NT2/D1 (cell line): ENCODE measurements around the gene CYP2S1.
"Not testable (repeated sequence)": the region's sequence is repeated elsewhere in the genome, so short reads cannot be mapped to it uniquely, and the experiment has no call there.

Experiments
- DNase-seq: peaks from one replicate; pipeline ENCODE4 v3.0.0-alpha.2; 2011; ENCODE audit warnings: low read depth, low spot score
- H3K27me3 ChIP-seq: 2 replicates; pipeline ENCODE4 v1.6.0; 2011; ENCODE audit warnings: mild to moderate bottlenecking; ENCODE audit not compliant: insufficient read length, insufficient read depth
- H3K36me3 ChIP-seq: 2 replicates; pipeline ENCODE4 v1.6.1; 2011; ENCODE audit warnings: mild to moderate bottlenecking, low read length, mixed read lengths; ENCODE audit not compliant: insufficient read depth, insufficient read length
- H3K4me1 ChIP-seq: 2 replicates; pipeline ENCODE4 v1.5.1; 2011; ENCODE audit not compliant: insufficient read depth, insufficient read length
- H3K4me3 ChIP-seq: 2 replicates; pipeline ENCODE4 v1.5.1; 2011; ENCODE audit warnings: low read depth; ENCODE audit not compliant: insufficient read length
- H3K9ac ChIP-seq: 2 replicates; pipeline ENCODE4 v1.6.0; 2011; ENCODE audit warnings: low read depth; ENCODE audit not compliant: insufficient read length
- H3K9me3 ChIP-seq: 2 replicates; pipeline ENCODE4 v1.5.1; 2011; ENCODE audit warnings: mild to moderate bottlenecking, low read length; ENCODE audit not compliant: insufficient read depth
- SUZ12 ChIP-seq: IDR thresholded peaks from 2 replicates; pipeline ENCODE4 v1.6.1; 2011; ENCODE audit not compliant: insufficient read length, insufficient read depth; ENCODE audit errors: extremely low read depth
- YY1 ChIP-seq: IDR thresholded peaks from 2 replicates; pipeline ENCODE4 v1.6.1; 2011; ENCODE audit not compliant: insufficient read length, insufficient read depth
- ZNF274 ChIP-seq: IDR thresholded peaks from 2 replicates; pipeline ENCODE4 v1.6.1; 2011; ENCODE audit warnings: mild to moderate bottlenecking, low read depth, low read length

CYP2S1 gene

DNA sequence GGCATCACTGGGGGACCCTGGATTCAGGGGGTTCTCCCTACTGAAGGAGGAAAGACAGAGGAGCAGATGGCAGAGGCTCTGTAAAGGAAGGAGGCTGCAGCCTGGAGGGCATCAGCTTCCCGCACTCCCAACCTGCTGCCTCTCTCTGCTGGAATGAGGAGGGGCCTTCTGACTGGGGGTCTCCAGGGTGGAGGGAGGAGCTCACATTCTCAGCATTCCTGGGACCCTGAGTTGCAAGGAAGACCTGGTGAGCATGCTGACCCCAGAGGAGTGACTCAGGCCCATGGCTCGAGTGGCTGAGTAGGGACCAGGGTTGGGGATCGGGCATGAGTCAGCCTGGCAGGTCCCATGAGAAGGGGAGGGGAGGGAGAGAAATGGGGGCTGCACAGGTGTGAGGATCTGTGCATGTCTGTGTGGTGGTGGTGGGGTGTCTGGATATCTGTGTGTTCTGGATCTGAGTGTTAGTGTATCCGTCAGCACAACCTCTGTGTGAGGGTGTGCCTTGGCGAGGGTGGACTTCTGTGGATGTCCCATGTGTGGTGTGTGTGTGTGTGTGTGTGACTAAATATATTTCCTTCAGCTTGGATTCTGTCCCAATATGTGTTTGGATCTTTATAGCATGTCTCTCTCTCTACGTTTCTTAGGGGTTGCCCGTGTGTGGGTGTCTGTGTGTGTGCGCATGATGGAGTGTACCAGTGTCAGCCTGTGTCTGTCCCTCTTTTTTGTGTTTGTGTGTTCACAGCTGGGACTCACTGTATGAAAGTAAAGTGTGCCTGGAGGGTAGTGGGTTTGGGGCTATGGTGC is 30.6 kb downstream of the CYP2S1 start:
- H3K27me3 ChIP-seq: no peaks in the 10 kb centered on the region
- TF ChIP-seq ZNF274: no peak
- DNase-seq: peak; percentile 67
- H3K36me3 ChIP-seq: peaks cover 59% of the 10 kb centered on the region
- H3K4me3 ChIP-seq: no peak overlapping the region
- H3K9me3 ChIP-seq: no peaks in the 10 kb centered on the region
- H3K9ac ChIP-seq: peak overlapping the region; percentile 24
- H3K4me1 ChIP-seq: peaks cover 16% of the 10 kb centered on the region

DNA sequence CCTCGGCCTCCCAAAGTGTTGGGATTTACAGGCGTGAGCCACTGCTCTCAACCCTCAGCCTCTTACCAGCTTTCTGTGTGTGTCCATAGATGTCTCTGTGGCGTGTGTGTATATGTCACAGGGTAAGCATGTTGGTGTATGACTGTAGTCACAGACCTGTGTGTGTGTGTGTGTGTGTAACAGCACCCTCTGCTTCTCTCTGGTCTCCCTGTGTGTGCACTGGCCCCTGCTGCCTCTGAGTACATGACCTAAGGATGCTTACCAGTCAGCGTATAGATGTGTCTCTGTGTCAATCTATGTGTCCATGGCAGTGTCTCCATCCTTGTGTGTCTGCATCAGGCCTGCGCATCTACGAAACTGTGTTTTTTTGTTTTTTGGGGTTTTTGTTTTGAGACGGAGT is 31.6 kb downstream of the CYP2S1 start:
- H3K9ac ChIP-seq: no peak overlapping the region
- H3K36me3 ChIP-seq: peaks cover 63% of the 10 kb centered on the region
- TF ChIP-seq ZNF274: no peak
- TF ChIP-seq YY1: no peak
- no peak for TF ChIP-seq SUZ12
- H3K4me1 ChIP-seq: peaks cover 16% of the 10 kb centered on the region
- H3K4me3 ChIP-seq: no peak overlapping the region
- no peaks in the 10 kb centered on the region for H3K27me3 ChIP-seq
- H3K9me3 ChIP-seq: no peaks in the 10 kb centered on the region
- no peak for DNase-seq

DNA sequence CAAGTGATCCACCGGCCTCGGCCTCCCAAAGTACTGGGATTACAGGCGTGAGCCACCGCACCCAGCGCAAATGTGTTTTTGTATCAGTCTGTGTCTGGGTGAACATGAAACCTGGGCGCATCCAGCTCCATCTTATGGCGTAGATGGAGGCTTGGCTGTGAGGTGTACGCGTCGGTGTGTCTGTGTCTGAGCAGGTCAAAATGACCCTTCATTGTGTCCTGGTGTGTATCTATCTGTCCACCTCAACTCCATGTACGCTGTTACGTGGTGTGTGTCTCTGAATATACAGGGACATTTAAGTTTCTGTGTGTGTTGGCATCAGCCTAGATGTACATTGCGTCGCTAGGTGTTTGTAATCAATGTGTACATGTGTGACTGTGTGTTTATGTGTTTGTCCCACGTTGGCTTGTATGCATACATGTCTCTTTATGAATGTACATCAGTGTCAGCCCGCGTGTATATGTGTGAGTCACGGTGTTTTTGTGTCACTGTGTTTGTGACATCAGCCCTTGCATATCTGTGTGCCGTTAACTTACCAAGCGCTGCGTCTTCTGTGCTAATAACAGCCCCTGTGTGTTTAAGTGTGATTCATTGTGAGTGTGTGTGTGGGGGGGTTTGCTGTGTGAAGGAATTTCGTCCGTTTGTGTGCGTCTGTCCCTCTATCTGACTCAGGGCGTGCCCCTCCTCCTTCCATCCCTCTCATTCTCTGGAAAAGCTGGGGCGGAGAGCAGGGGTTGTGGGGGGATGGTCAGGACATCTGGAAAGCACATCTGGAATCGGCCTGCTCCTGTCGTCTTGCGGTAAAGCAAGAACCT is 32.4 kb downstream of the CYP2S1 start:
- peaks cover 15% of the 10 kb centered on the region for H3K4me1 ChIP-seq
- DNase-seq: peak; percentile 27
- H3K27me3 ChIP-seq: no peaks in the 10 kb centered on the region
- H3K36me3 ChIP-seq: peaks cover 65% of the 10 kb centered on the region
- no peak for TF ChIP-seq SUZ12
- no peak for TF ChIP-seq ZNF274
- TF ChIP-seq YY1: no peak
- peak overlapping the region; percentile 61 for H3K9ac ChIP-seq
- H3K9me3 ChIP-seq: no peaks in the 10 kb centered on the region
- peak overlapping the region; percentile 8 for H3K4me3 ChIP-seq

DNA sequence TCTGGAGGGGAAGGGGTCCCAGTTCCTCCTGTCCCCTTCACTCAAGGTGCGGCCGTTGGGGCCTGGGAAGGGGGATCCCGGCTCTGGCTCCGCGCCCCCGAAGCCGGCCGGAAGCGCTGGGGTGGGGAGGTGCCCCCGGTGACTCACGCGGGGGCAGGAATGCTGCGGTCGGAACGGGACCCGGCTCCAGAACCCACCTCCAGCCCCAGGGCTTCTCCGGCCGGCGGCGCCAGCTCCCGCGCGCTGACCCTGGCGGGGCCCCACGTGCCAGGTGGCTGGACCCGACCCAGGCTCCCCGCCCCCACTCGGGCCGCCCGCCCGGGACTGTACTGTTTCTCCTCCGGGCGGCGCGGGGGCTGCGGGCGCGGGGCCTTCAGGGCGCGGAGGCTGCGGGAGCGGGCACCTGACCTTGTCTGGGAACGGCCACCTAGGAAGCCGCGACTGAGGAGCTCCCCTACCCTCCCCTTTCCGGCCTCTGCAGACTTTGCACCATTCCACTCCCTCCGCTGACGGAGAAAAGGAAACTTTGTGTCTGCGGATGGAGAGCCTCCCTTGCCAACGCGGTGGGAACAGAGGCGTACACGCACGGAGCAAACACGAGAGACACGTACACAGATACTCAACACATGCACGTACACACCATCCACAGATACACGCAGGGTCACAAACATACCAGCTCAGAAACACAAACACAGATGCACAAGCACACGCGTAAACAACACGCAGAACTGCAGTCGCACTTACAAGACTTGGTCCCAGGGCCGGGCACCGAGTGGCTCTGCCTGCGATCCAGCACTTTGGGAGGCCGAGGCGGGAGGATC is 33.2 kb downstream of the CYP2S1 start:
- TF ChIP-seq ZNF274 (no peak), SUZ12 (no peak), YY1 (no peak)
- peak overlapping the region; percentile 46 for H3K4me3 ChIP-seq
- H3K9ac ChIP-seq: peak overlapping the region; percentile 86
- H3K36me3 ChIP-seq: peaks cover 65% of the 10 kb centered on the region
- H3K27me3 ChIP-seq: no peaks in the 10 kb centered on the region
- DNase-seq: peak; percentile 23
- H3K9me3 ChIP-seq: no peaks in the 10 kb centered on the region
- peaks cover 16% of the 10 kb centered on the region for H3K4me1 ChIP-seq

DNA sequence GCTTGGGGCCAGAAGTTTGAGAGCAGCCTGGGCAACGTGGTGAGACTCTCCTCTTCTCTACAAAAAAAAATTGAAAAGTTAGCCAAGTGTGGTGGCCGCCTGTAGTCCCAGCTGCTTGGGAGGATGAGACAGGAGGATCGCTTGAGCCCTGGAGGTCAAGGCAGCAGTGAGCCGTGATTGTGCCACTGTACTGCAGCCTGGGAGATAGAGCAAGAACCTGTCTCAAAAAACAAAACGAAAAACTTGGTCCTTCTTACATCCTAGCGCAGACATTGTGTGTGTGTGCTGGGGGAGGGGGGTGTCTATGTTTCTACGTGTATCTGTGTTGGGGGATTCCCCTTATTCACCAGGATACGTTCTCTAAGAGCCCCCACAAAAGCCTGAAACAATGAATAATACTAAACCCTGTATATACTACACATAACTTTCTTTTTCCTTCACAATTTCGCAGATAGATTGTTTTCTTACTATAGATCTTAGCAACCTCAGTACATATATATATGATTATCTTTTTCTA is 33.9 kb downstream of the CYP2S1 start:
- H3K36me3 ChIP-seq: peaks cover 64% of the 10 kb centered on the region
- H3K9ac ChIP-seq: peak overlapping the region; percentile 86
- DNase-seq: no peak
- H3K27me3 ChIP-seq: no peaks in the 10 kb centered on the region
- no peaks in the 10 kb centered on the region for H3K9me3 ChIP-seq
- peak overlapping the region; percentile 46 for H3K4me3 ChIP-seq
- peaks cover 15% of the 10 kb centered on the region for H3K4me1 ChIP-seq
- TF ChIP-seq SUZ12 (no peak), ZNF274 (no peak), YY1 (no peak)

DNA sequence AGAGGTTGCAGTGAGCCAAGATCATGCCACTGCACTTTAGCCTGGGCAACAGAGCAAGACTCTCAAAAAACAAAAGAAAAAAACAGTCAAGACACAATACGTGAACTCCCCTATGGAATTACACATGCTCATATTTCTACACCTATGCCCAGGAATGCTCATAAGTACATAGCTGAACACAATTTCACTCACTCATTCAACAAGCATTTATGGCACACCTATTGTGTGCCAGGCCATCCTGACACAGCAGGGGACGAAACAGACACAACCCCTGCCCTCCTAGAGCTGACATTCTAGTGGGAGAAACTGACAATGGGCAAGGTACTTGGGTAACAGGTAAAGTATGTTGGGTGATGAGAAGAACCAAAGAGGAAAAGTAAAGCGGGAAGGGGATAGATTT is 35.5 kb downstream of the CYP2S1 start:
- TF ChIP-seq SUZ12 (no peak), ZNF274 (no peak), YY1 (no peak)
- H3K36me3 ChIP-seq: peaks cover 69% of the 10 kb centered on the region
- H3K9ac ChIP-seq: no peak overlapping the region
- no peak for DNase-seq
- H3K27me3 ChIP-seq: no peaks in the 10 kb centered on the region
- H3K9me3 ChIP-seq: no peaks in the 10 kb centered on the region
- H3K4me3 ChIP-seq: no peak overlapping the region
- peaks cover 15% of the 10 kb centered on the region for H3K4me1 ChIP-seq

DNA sequence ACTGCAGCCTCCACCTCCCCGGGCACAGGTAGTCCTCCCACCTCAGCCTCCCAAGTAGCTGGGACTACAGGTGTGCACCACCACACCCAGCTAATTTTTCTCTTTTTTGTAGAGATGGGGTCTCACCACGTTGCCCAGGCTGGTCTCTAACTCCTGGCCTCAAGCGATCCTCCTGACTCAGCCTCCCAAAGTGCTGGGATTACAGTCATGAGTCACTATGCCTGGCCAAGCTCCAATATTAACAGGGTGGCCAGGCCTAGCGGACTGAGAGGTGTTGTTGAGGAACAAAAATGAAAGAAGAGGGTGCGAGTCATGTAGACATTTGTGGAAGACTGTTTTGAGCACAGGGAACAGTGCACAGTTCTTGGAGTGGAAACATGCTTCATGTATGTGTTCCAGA is 36.3 kb downstream of the CYP2S1 start:
- DNase-seq, H3K9ac ChIP-seq, H3K27me3 ChIP-seq, H3K9me3 ChIP-seq, H3K4me3 ChIP-seq: not testable (repeated sequence)
- Histone ChIP-seq H3K36me3 (peaks cover 71% of the 10 kb centered on the region), H3K4me1 (peaks cover 11% of the 10 kb centered on the region)
